Progenitor cell of endocrine pancreas (in vitro differentiated cells): ENCODE measurements around the gene CCDC88C. TPM values are rescaled to one million over a fixed set of nuclear protein-coding genes. Genes with fewer than 3 reads are reported as not detected.

Experiments
- DNase-seq: peaks from one replicate; pipeline ENCODE4 v3.0.0; 2021; ENCODE audit warnings: low spot score; ENCODE audit not compliant: unreplicated experiment
- H3K27ac Mint-ChIP-seq: 2 replicates; pipeline ENCODE4 v1.8.0; 2021; ENCODE audit warnings: mild to moderate bottlenecking, moderate library complexity, mixed read lengths
- H3K27me3 Mint-ChIP-seq: 2 replicates; pipeline ENCODE4 v1.8.0; 2021; ENCODE audit warnings: mixed read lengths
- H3K36me3 Mint-ChIP-seq: 2 replicates; pipeline ENCODE4 v1.8.0; 2022; ENCODE audit warnings: mixed read lengths; ENCODE audit not compliant: insufficient read depth
- H3K4me1 Mint-ChIP-seq: 2 replicates; pipeline ENCODE4 v1.8.0; 2021; ENCODE audit warnings: low read depth, mixed read lengths
- H3K4me3 Mint-ChIP-seq: 2 replicates; pipeline ENCODE4 v1.8.0; 2021; ENCODE audit warnings: low read depth, mild to moderate bottlenecking, moderate library complexity, mixed read lengths
- H3K9me3 Mint-ChIP-seq: 2 replicates; pipeline ENCODE4 v1.8.0; 2021; ENCODE audit warnings: low read depth, mixed read lengths
- long read RNA-seq: library from polyadenylated mRNA; unstranded; transcript quantifications from one replicate; pipeline ENCODE4 v2.0.0, GENCODE V29; 2020
- total RNA-seq: library from RNA; stranded (reverse); gene quantifications from 2 replicates; pipeline ENCODE4 v1.2.1, GENCODE V29; 2021
- TF ChIP-seq, protein P1 (sequence below): fragments of 200-600 bp; sonication (generic); IDR thresholded peaks from one replicate; pipeline ENCODE4 v1.5.0; 2021; ENCODE audit warnings: antibody characterized with exemption, mild to moderate bottlenecking; ENCODE audit not compliant: unreplicated experiment

The CCDC88C gene, protein sequence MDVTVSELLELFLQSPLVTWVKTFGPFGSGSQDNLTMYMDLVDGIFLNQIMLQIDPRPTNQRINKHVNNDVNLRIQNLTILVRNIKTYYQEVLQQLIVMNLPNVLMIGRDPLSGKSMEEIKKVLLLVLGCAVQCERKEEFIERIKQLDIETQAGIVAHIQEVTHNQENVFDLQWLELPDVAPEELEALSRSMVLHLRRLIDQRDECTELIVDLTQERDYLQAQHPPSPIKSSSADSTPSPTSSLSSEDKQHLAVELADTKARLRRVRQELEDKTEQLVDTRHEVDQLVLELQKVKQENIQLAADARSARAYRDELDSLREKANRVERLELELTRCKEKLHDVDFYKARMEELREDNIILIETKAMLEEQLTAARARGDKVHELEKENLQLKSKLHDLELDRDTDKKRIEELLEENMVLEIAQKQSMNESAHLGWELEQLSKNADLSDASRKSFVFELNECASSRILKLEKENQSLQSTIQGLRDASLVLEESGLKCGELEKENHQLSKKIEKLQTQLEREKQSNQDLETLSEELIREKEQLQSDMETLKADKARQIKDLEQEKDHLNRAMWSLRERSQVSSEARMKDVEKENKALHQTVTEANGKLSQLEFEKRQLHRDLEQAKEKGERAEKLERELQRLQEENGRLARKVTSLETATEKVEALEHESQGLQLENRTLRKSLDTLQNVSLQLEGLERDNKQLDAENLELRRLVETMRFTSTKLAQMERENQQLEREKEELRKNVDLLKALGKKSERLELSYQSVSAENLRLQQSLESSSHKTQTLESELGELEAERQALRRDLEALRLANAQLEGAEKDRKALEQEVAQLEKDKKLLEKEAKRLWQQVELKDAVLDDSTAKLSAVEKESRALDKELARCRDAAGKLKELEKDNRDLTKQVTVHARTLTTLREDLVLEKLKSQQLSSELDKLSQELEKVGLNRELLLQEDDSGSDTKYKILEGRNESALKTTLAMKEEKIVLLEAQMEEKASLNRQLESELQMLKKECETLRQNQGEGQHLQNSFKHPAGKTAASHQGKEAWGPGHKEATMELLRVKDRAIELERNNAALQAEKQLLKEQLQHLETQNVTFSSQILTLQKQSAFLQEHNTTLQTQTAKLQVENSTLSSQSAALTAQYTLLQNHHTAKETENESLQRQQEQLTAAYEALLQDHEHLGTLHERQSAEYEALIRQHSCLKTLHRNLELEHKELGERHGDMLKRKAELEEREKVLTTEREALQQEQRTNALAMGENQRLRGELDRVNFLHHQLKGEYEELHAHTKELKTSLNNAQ (N-terminal part only)
- 78.1 and 85.5 TPM in 2 replicates for total RNA-seq
- long read RNA-seq, partial matches to known transcripts: 23 of 24 reads
- long read RNA-seq, other reads (novel, unspliced or antisense): 1 of 24 reads

DNA sequence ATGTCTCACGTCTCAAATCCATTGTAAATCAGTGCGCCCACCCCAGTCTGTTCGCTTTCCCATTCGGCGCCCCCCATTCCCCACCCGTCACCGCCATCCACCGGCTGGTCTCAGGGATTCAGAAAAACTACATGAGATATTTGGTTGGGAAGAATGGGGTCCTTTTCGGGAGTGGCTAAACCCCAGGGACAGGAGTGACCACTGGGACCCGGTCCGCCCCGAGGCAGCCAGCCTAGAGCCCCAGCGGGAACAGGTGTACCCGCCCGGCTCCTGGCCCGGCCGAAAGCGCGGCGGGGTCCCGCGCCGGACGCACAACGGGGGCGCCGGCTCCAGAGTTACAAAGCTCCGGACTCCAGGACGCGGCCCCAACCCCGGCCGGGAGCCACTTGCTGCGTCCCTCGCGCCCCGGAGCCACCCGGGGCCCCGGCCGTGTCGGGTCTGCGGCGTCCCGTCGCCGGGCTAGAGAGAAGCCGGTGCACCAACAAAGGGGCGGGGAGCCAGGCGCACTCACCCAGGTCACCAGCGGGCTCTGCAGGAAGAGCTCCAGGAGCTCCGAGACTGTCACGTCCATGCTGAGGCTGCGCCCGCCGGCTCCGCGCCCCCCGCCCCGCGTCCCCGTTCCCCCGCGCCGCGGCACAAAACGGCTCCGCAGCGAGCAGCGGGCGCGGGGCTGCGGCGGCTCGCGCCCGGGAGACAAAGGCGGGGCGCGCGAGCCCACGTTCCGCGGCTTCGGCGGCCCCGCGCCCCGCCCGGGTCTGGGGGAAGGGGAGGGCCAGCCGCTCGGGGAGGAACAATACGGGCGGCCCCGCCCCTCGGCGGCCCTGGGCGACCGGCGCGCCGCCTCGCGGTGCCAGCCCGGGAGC lies at the start of gene CCDC88C:
CCDC88C (minus strand) TSS at position 701 of the 863 bp plus-strand sequence; CDS start at position 571, 130 bp downstream.
- no peaks in the 10 kb centered on the region for H3K9me3 Mint-ChIP-seq
- peak; percentile 58 for DNase-seq
- H3K4me1 Mint-ChIP-seq: peaks cover 43% of the 10 kb centered on the region
- TF ChIP-seq, protein P1, sequence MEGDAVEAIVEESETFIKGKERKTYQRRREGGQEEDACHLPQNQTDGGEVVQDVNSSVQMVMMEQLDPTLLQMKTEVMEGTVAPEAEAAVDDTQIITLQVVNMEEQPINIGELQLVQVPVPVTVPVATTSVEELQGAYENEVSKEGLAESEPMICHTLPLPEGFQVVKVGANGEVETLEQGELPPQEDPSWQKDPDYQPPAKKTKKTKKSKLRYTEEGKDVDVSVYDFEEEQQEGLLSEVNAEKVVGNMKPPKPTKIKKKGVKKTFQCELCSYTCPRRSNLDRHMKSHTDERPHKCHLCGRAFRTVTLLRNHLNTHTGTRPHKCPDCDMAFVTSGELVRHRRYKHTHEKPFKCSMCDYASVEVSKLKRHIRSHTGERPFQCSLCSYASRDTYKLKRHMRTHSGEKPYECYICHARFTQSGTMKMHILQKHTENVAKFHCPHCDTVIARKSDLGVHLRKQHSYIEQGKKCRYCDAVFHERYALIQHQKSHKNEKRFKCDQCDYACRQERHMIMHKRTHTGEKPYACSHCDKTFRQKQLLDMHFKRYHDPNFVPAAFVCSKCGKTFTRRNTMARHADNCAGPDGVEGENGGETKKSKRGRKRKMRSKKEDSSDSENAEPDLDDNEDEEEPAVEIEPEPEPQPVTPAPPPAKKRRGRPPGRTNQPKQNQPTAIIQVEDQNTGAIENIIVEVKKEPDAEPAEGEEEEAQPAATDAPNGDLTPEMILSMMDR: peak; percentile 18
- H3K36me3 Mint-ChIP-seq: peaks cover 2% of the 10 kb centered on the region
- peak within 1 kb of the TSS; percentile 72 for H3K27ac Mint-ChIP-seq
- peak within 1 kb of the TSS; percentile 95 for H3K4me3 Mint-ChIP-seq
- H3K27me3 Mint-ChIP-seq: no peaks in the 10 kb centered on the region

DNA sequence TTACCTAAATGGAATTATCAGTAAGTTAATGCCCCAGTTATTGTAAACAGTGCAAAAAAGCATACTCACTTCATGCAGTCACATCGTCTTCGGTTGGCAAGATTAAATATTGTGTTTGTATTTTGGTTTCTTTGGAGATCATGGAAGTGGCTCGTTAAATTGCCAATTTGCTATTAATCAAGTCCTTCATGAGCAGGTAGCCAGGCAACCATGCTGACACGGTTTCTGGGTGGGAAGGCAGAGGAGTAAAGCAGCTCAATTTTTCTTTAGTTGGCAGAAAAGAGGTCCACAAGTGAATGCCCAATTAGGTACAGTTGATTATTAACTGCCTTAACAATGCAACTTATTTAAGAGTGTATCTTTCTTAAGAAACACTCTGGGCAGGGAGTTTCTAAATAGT lies 48.6 kb upstream of the CCDC88C start:
- Mint-ChIP-seq H3K4me3 (peak overlapping the region; percentile 12), H3K27me3 (no peaks in the 10 kb centered on the region), H3K27ac (peak overlapping the region; percentile 8), H3K9me3 (no peaks in the 10 kb centered on the region), H3K4me1 (peaks cover 23% of the 10 kb centered on the region), H3K36me3 (peaks cover 44% of the 10 kb centered on the region)
- TF ChIP-seq, protein P1: no peak
- no peak for DNase-seq

DNA sequence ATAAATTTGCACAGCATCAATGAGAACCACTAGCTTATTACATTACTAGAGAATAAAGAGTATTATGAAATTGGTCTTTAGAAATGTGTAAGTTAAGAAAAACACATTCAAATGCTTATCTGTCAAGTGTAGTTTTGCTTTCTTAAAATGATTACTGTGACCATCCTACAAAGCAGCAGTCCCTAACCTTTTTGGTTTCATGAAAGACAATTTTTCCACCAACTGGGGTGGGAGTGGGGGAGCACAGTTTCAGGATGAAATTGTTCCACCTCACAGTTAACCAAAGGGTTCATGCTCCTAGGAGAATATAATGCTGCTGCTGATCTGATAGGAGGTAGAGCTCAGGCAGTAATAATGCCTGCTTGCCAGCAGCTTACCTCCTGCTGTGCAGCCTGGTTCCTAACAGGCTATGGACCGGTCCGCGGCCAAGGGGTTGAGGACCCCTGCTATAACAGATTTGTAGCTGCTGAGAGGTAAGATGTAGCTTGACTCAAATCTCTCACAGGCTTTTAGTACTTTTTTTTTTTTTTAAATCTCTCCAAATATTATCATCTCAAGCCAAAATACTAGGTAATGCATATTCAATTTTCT lies 47.1 kb upstream of the CCDC88C start:
- Mint-ChIP-seq H3K27me3 (no peaks in the 10 kb centered on the region), H3K27ac (no peak overlapping the region), H3K4me3 (no peak overlapping the region), H3K36me3 (peaks cover 40% of the 10 kb centered on the region), H3K4me1 (peaks cover 23% of the 10 kb centered on the region), H3K9me3 (no peaks in the 10 kb centered on the region)
- TF ChIP-seq, protein P1: no peak
- DNase-seq: no peak

DNA sequence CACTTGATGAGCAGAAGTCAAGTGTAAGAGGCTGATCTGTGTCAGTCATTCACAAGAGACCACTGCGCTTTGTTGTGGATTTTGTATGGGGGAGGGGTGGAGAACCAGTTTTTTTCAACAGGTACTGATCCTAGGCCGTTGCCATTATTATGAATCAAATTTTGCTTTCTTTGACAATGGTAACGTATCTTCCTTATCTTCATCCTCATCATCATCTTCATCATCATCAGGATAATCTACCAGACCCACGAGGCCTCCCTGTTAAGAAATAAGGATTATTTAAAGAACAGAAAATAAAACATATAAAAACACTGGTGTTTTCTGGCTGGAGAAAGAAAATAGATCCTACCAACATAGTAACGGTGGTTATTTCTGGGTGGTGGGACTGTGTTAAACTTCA lies 41.0 kb upstream of the CCDC88C start:
- TF ChIP-seq, protein P1: no peak
- no peaks in the 10 kb centered on the region for H3K4me1 Mint-ChIP-seq
- no peaks in the 10 kb centered on the region for H3K9me3 Mint-ChIP-seq
- no peak for DNase-seq
- H3K27me3 Mint-ChIP-seq: no peaks in the 10 kb centered on the region
- H3K4me3 Mint-ChIP-seq: no peak overlapping the region
- peaks cover 50% of the 10 kb centered on the region for H3K36me3 Mint-ChIP-seq
- peak overlapping the region; percentile 11 for H3K27ac Mint-ChIP-seq
